Gastrocnemius medialis (tissue), 4 donors: ENCODE results near the gene METTL4.

ENCODE experiments used
- CTCF ChIP-seq, 5 experiments: fragments of 450-650 bp in 3 of 5; fragments of 200-600 bp in 2 of 5; sonication (generic) in 2 of 5; IDR thresholded peaks in 4 of 5; conservative IDR thresholded peaks in 1 of 5; 1 replicate in 4 of 5; 2 replicates in 1 of 5; pipeline ENCODE4 v1.5.1; 2016 to 2019; ENCODE audit warnings: antibody characterized with exemption in 5 of 5, mild to moderate bottlenecking in 3 of 5, moderate library complexity in 3 of 5
- POLR2A ChIP-seq, 2 donors: fragments of 450-650 bp; IDR thresholded peaks; one replicate each; pipeline ENCODE4 v1.6.1; 2017; ENCODE audit warnings: antibody characterized with exemption in 2 of 2, mild to moderate bottlenecking in 2 of 2, moderate library complexity in 2 of 2

- TF ChIP-seq CTCF (IDR thresholded peaks at IDR 0.05 in 4 of 5, conservative IDR thresholded peaks at IDR 0.05 in 1 of 5) (no peak), POLR2A (IDR thresholded peaks at IDR 0.05) (no peak)
These were observed 865 bp upstream of the METTL4 start for GRCh38 chr18:2572171-2572569.
